ENCODE results near the gene TMEM74B.
A peak's percentile ranks its signal among the peaks of the same experiment; 100 is the strongest.

Gene TMEM74B

DNA sequence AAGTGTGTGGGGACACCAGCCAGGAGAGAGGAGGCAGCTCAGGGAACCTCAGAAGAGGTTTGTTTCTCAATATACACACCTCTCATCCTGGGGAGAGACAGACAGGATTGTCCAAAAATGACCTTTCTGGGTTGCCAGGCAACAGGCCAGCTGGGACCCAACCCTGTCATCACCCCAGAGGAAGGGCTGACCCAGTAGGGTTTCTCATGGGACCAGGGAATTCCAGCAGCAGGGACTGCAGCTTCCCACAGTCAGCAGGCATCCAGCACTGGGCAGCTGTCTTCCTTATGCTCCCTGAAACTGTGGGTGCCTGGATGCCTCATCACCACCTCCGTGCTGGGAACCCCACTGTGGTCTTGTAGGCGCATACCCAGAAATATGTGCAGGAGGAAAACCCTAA is 19.8 kb upstream of the TMEM74B start:
- DNase-seq: no peak

DNA sequence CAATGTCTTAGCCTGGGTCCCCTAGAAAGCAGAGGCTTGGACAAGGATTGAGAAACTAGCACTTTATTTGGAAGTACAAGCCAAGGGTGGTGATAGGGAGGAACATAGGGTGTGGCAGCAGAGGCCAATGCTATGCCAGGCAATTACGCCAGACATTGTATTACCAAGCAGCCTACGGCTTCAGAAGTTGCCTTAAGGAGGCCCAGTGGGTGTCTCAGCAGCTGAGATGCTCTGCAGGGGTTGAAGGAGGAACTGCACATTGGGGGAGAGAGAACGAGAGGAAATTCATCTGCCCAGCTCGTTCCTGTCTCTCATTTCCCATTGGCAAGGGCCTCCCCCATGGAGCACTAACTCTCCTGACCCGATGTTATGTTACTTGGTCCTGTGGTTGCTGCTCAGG is 19.3 kb upstream of the TMEM74B start:
- no peak for DNase-seq

DNA sequence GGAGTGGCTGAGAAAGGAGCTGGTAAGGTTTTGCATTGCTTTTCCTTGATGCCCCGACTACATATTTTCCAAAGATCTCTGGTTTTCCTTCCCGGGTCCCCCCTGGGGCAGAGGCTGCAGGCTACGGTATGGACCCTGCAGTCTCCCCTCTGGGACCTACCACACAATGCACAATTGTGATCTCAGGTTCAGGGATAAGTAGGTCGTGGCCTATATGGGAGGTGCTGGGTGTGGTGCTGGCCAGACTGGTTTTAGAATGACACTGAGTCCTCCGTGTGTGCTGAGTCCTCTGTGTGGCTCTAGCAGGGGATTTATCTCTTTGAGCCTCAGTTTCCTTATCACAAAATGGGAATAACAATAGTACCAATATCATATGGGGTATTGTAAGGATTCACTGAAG is 18.8 kb upstream of the TMEM74B start:
- DNase-seq: no peak

DNA sequence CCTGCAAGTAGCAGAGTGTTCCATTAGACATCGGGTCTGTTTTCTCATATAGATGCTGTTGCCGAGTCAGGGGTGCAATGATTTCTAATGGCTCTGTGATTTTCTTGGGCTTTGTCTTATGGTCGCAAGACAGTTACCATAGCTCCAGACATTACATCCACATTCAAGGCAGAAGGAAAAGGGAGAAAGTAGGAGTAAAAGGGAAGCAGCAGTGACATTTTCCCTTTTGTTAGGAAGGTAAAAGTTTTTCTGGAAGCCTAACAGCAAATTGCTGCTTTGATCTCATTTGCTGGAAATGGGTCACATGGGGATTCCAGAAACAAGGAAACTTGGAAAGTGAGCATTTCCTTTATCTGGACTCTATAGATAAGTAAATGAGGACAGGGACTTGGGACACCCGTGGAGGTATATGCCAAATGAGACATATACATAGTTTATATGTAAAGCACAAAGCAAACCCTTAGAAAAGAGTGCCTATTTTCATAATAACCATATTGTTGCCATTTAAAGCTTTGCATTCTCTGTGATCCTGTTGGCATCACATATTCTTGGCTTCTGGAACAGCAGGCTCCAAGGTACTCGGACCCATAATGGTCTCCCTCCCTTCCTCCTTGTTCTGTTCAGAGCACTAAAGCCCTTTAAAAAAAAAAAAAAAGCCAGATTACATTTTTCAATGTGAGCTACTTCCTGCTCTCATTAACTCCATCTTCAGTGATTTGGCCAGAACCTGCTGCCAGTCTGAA is 18.2 kb upstream of the TMEM74B start, which contains the start of gene C20orf202:
C20orf202 (plus strand) TSS at position 693 of the 743 bp plus-strand sequence. CDS start 132 bp downstream, outside the sequence.
- no peak for DNase-seq

DNA sequence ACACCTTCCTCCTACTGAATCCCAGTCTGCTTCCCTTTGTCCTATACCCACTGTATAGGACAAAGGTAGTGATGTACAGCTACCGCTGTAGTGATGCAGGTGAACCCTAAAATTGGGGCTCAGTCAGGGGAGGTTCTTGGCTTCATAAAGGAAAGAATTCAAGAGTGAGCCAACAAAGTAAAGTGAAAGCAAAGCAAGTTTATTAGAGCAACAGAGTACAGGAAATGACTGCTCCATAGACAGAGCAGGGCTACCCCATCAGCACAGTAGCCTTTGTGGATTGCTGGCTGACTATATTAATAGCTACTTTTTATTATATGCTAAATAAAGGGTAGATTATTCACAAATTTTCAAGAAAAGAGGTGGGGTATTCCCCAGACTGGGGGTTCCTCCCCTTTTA is 15.2 kb upstream of the TMEM74B start:
- no peak for DNase-seq

DNA sequence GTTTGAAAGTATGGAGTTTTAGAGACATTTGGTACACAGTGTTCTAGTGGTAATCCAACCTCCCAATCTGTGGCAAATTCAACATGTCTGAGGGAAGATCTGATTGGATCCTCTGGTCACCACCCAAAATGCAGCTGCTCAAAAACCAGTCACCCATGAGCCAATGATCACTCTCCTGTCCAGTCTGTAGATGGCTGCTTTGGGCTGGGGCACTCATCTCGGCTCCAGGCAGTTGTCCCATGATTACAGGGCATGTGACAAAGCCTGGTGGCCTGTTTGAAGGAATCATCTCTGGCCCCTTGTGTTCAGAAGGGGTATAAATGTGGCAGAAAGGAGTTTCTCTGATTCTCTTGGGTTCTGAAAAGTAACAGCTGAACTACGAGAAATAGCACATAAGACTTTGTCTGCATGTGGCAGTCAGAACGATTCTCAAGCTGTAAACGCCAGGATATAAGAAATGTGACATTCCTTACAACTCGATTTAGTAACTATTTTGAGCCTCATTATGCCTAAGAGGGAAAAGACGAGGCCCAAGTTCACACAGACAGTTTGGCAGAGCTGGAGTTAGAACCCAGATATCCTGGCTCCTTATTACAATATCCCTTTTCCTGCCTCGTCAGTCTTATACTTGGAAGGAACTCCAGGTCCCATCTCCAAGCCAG is 14.6 kb upstream of the TMEM74B start:
- no peak for DNase-seq

DNA sequence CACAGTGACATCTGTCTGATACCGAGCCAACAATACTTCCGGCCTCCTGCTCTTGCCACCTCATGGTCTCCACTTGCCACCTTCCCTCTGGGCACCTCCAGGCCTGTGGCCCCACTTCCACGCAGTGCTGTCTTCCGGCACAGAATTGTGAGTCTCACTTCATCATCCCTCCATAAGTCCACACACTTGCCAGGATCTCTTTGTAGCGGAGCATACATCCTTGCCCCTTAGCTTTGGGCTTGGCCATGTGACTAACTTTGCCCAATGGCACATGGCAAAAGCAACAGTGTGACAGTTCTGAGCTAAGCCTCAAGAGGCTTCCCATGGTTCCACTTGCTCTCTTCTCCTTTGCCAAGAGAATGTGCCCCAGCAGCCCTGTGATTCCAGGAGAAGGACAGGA is 14.0 kb upstream of the TMEM74B start:
- DNase-seq: no peak

DNA sequence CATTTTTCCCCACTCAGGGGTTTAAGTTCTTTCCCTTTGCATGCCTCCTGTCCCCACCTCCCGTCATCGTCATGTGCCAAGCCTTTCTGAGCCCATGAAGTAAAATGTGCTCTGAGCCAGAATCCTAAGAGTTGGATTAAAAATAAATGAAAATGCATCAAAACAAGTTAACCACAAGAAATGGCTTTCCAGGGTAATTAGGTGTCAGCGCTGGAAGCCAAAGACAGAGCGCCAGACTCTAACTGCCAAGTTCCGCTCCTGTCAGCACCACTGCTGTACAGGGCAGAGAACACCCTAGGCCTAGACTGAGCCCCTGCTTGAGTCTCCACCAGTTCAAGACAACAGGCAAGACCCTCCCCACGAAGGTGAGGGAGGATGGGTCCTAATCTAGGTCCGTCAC is 13.0 kb upstream of the TMEM74B start:
- no peak for DNase-seq

DNA sequence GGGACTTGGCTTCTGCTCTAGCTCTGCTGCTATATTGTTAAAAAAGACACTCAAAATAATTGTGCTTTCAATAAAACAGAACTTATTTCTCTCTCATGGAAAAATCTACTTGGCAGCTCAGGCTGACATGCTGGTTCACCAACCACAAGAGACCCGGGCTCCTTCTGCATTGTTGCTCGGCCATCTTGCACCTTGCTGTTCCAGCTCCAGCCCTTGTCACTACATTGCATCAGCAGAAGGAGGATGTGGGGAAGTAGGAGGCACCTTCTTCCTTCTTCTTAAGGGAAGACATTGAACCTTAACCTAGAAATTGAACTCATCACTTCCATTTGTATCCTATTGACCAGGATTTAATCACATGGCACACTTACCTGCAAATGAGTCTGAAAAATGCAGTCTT is 11.9 kb upstream of the TMEM74B start:
- no peak for DNase-seq

DNA sequence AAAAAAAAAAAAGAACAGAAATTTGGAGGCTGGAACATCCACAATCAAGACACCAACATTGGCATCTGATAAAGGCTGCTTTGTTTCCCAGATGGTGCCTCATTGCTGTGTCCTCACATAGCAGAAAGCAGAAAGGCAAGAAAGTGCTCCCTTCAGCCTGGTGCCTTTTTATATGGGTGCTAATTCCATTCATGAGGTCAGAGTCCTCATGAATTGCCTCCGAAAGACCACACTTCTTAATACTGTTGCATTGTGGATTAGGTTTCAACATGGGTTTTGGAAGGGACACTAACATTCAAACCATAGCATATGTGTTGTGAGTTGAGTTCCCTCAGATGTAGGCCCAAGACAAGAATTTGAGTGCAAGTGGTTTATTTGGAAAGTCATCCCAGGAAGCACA is 10.4 kb upstream of the TMEM74B start:
- DNase-seq: no peak

DNA sequence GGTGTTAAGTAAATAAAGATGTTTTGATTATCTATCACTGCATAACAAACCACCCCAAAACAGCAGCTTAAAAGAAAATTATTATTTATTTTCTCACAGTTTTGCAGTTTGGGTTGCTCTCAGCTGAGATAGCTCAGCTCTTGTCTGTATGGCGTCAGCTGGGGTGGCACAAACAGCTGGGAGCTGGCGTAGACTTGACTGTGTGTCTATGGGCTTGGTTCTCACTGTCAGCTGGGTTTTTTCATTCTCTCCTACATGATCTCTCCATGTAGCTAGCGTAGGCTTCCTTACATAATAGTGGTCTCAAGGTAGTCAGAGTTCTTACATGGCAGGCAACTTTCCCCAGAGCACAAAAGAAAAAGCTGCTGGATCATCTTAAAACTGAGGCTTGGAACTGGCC is 6.5 kb upstream of the TMEM74B start:
- no peak for DNase-seq

DNA sequence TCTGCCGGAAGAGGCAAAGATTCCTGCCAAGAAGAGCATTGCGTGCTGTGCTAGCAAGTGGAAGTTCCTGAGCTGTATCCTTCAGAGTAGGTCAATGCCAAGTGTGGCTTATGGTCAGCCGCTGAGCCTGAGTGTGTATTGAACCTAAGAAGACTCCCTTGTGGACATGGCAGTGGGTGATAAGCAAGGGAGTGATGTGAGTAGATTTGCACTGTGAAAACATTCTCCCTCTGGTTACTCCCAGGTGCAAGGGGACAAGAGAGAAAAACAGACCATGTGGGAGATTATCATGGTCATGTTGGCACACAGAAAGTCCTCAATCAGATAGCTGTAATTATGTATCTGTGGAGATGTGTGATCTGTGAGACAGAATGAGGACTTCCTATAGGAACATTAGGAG is 6.1 kb upstream of the TMEM74B start:
- no peak for DNase-seq

DNA sequence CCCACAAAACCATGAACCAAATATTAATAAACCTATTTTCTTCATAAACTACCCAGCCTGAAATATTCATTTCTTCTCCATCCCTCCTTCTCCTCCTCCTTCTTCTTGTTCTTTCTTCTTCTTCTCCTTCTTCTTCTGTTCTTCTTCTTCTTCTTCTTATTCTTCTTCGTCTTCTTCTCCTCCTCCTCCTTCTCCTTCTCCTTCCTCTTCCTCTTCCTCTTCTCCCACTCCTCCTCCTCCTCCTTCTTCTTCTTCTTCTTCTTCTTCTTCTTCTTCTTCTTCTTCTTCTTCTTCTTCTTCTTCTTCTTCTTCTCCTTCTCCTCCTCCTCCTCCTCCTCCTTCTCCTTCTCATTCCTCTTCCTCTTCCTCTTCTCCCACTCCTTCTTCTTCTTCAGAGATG is 5.0 kb upstream of the TMEM74B start:
- no peak for DNase-seq

DNA sequence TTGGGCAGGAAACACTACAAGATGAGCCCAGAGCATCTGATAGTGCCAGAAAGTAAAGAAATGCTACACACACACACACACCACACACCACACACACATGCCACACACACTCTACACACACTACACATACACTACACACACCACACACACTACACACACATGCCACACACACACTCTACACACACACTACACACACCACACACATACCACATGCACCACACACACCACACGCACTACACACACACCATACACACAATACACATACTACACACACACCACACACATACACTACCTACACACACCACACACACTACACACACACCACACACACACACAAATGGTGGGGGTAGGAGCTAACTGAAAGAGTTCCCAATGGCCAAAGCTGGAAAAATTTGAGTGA is 3.6 kb upstream of the TMEM74B start:
- no peak for DNase-seq

DNA sequence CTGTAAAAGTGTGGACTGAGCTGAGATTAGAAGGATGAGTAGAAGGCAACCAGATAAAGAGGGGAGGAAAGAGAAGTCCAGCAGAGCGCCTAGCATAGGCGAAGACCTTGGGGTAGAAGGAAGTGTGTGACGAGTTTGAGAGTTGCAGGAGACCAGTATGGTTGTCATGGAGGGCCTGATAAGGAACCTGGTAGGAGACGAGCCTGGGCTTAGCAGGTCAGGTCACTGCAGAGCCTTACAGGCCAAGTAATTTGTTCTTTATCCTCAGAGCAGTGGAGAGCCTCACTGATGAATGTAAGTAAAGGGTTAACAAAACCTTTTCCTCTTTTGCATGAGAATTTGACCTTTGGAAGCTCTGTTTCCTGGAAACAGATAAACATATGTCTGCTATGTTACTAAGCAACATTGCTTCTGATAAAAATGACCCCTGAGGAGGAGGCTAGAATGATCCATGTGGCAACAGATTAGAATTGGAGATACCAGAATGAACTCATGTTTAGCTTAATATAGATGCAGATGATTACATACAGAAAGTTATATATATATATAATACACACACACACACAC is 2.9 kb upstream of the TMEM74B start:
- DNase-seq: no peak

DNA sequence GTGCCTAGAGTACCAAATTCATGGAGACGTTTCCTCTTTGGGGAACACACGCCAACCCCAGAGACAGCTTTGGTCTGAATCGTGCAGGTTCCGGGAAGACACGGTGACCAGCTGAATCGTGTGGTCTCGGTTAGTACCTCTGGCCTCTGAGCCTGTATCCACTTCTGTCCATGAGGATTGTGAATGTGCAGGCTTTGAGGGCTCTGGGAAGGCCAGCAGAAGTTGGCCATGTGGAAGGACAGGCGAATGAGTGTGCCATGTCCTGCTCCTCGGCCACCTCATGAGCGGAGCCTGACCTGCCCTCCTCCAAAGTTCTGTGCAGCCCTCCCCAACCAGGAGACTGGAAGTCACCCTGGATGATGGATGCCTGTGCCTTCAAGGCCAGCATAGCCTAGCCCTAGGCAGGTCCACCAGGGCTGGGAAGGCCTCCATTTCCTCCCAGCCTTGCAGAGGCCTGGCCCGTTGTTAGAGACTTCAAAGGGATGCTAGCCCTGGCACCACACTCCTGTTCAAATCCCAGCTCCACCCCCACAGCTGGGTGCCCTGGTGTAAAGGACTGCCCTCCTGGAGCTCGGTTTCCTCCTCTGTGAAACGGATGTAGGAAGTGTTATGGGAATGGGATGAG is 1.7 kb upstream of the TMEM74B start:
- no peak for DNase-seq

DNA sequence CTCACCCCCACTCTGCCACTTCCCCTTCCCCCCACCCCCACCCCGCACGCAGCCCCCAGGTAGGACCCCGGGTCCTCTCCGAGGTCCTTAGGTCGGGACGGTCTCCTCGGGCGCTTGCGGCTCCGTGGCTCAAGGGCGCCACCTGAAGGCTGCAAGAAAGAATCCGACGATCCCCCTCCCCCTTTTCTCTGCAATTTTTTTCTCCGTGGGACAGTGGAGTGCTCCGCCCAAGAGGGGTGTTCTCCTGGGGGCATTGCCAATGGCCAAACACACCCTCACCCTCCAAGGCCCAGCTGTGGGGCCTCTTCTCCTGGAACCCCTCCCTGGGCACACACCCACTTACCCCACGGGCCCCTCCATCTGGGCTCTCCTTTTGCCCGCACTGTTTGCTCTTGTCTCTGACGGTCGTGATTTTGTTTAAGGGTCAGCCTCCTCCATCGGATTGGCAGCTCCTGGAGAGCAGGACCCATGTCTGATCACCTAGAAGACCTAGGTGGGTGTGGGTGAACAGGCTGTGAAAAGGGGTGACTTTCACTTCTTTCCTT is 1.1 kb upstream of the TMEM74B start:
- DNase-seq: peak; percentile 9

DNA sequence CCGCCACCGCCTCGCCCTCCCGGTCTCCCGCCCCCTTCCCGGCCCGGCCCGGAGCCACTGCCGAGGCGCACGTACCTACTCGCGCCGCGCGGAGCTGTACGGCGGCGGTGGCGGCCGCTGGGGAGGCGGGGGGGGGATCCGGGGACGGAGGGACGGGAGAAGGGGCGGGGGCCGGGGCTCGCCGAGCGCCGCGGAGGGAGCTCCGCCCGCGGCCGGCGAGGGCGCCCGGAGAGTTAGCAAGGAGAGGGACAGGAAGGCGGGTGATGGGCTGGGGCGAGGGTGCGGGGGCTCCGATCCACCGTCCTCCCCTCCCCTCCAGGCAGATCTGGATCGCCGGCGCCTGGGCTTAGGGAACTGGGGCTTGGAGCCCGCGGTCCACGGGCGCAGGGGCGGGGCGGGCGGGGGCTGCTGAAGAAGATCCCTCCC is 548 bp upstream of the TMEM74B start:
- DNase-seq: no peak

DNA sequence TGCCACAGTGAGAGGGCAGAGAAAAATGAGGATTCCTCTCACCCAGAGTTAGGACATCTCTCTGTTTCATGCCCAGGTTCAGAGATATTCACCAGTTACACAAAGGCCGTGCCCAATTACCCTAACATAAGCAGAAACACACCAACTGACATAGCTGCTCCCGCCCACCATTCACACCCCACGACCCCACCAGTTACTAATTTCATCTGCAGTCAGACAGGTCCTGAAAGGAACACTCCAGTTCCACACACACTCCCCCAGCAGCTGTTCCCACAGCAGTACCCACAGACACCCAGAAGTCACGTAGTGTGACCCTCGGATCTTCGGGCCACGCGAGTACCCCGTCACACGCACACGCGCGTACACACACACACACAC is 532 bp downstream of the TMEM74B start:
- no peak for DNase-seq

DNA sequence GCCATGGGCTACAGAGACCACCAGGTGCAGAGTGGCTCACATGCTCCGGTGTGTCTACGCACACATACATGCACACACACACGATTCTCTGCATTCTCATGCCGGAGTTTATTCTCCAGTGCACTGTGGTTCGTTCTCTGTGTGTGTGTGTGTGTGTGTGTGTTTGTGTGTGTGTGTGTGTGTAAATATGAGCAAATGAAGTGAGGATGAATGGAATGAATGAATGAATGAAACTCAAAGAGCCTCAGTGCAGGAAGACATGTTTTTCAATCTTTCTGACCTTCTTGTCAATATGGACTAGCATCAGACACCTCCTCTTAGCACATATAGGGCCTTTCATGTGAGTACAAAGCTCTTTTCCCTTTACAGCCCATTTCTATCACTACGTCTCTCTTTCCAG is 1.6 kb downstream of the TMEM74B start:
- DNase-seq: no peak

DNA sequence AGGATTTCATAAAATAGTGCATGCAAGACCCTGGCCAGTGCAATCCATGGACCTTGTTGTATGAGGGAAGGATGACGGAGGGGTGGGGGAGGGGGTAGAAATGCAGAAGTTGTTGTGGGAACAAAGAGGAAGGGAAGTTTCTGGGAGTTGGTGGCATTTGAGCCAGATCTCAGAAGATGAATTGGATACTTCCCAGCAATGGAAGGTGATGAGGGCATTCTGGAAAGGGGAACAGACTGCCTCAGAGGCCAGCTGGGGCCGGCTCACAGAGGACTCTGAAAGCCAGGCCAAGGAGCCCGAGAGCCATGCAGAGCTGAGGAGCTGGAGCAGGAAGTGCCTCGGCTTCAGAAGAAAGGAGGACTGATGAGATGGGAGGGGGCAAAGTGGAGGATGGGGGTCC is 2.7 kb downstream of the TMEM74B start:
- DNase-seq: no peak

DNA sequence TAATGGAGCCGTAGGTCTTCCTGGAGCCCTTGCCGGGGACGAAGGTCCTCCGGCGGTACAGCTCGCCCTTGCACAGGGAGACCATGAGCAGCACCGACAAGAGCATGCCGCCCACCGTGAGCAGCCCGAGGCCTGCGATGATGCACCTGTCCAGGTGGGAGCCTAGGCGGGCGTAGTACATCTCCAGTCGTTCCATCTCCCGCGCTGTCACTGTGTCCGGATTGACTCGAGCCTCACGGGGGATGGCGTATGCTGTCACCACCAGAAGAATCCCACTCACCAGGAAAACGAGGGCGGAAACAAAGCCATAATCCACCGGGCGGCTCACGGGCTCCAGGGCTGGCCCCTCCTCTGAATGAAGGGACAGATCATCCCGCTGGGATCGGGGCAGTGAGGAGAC is 3.8 kb downstream of the TMEM74B start:
- DNase-seq: no peak

DNA sequence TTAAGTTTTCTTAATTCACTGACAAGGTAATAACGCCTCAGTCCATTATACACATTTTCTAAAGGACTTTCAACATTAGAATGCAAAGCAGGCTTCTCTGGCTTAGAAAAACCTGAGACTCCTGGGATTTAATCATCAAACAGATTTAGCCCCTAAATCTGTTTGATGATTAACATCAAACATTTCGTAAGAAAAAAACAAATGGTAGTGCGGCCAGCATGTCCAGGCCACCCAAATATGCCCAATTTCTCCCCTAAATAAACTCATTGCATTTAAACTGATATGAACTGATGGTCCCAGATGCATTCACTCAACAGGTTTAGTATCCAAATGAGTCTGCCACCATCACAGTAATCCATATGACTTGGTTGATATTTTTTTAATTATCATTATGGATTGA is 6.2 kb downstream of the TMEM74B start:
- no peak for DNase-seq

DNA sequence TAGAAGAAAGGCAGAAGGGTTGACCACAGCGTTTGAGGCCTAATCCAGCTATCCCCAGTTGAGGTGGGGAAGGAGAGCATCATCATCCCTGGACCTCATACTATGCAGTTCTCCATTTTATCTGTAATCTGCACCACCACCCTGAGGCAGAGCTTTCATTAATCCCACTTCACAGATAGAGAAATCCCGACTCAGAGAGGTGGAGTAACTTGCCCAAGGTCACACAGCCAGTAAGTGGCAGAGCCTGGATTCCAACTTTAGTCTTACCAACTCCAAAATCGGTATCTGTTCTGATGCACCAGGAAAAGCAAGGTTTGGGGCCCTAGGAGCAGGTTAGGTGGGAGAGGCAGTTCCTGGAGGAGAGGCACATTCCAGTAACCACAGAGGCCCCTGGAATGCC is 6.7 kb downstream of the TMEM74B start:
- DNase-seq: no peak

Data from activated T-cell treated with anti-CD3 and anti-CD28 coated beads for 4 hours (primary cell).